HepG2 (cell line): ENCODE measurements around the gene CDH23. TPM values are rescaled to one million over a fixed set of nuclear protein-coding genes. Genes with fewer than 3 reads are reported as not detected.

Experiments used
- ATAC-seq: fragments of 200-7000 bp; cut with Tn5 transposase; 3 replicates; pipeline ENCODE4 v1.9.1; 2020; ENCODE audit warnings: mild to moderate bottlenecking, moderate library complexity
- BruUV-seq: library from RNA; stranded (reverse); fragments of 400-500 nt; replicated peaks from 2 replicates; lab custom pipeline; 2021; lab: Mats Ljungman, UMichigan
- CTCF ChIA-PET: fragments of 300-600 bp; formaldehyde crosslinking; extraction: SDS; loops from one replicate; lab custom pipeline; 2021; ENCODE audit warnings: low total read pairs, inconsistent platforms, low intra/inter-chr PET ratio; lab: Yijun Ruan, JAX
- POLR2A ChIA-PET: fragments of 350-600 bp; sonication (Branson Sonifier 250); formaldehyde crosslinking; loops from one replicate; lab custom pipeline; 2020; ENCODE audit warnings: antibody characterized with exemption, inconsistent platforms; lab: Yijun Ruan, JAX
- DNase-seq: peaks from one replicate; pipeline ENCODE4 v3.0.0-alpha.2; 2015; ENCODE audit warnings: low spot score
- FAIRE-seq: peaks from 3 replicates; lab custom pipeline; 2011; peaks lifted over from hg19 to GRCh38; lab: Jason Lieb, UNC
- H2AFZ ChIP-seq: one replicate; pipeline ENCODE4 v1.6.1; 2011; ENCODE audit warnings: low read length, inconsistent platforms
- H3K27ac ChIP-seq: fragments of 300-600 bp; 3 replicates; pipeline ENCODE4 v1.8.0; 2011; ENCODE audit warnings: mixed run types, mild to moderate bottlenecking, mixed read lengths, low read length, inconsistent platforms; ENCODE audit not compliant: insufficient read depth; ENCODE audit errors: extremely low read length
- H3K27me3 ChIP-seq, 2 experiments: fragments of 200-600 bp in 1 of 2; 2 replicates in 1 of 2; 3 replicates in 1 of 2; pipeline versions ENCODE4 v1.6.0 to v1.8.0; 2011; ENCODE audit warnings: low read length in 2 of 2, mild to moderate bottlenecking in 2 of 2, moderate library complexity in 2 of 2, inconsistent platforms in 1 of 2; ENCODE audit not compliant: insufficient read depth in 2 of 2, control insufficient read depth in 1 of 2
- H3K36me3 ChIP-seq, 2 experiments: fragments of 200-600 bp in 1 of 2; replicated peaks in 1 of 2; 2 replicates in 1 of 2; 3 replicates in 1 of 2; pipeline versions ENCODE4 v1.5.1 to v1.8.0; 2011; ENCODE audit warnings: low read length in 2 of 2, inconsistent platforms in 1 of 2; ENCODE audit not compliant: insufficient read depth in 2 of 2, control insufficient read depth in 1 of 2
- H3K4me1 ChIP-seq: 2 replicates; pipeline ENCODE4 v1.5.1; 2012; ENCODE audit warnings: low read length, inconsistent platforms; ENCODE audit not compliant: insufficient read depth
- H3K4me2 ChIP-seq: 2 replicates; pipeline ENCODE4 v1.6.0; 2011; ENCODE audit warnings: low read depth, low read length, inconsistent platforms
- H3K4me3 ChIP-seq, 3 experiments: fragments of 200-600 bp in 1 of 3; sonication (generic), shearing (Covaris generic) in 1 of 3; replicated peaks in 1 of 3; 2 replicates each; pipeline ENCODE4 v1.5.1; 2011 to 2016; ENCODE audit warnings: low read length in 3 of 3, inconsistent platforms in 2 of 3, low read depth in 2 of 3, mild to moderate bottlenecking in 2 of 3, control low read depth in 1 of 3, mixed read lengths in 1 of 3; ENCODE audit not compliant: insufficient read depth in 1 of 3
- H3K79me2 ChIP-seq: one replicate; pipeline ENCODE4 v1.6.1; 2011; ENCODE audit warnings: low read length, inconsistent platforms; ENCODE audit not compliant: insufficient read depth
- H3K9ac ChIP-seq: 2 replicates; pipeline ENCODE4 v1.6.0; 2011; ENCODE audit warnings: mild to moderate bottlenecking, low read depth, low read length, inconsistent platforms; ENCODE audit not compliant: insufficient read depth
- H3K9me3 ChIP-seq: 2 replicates; pipeline ENCODE4 v1.5.1; 2012; ENCODE audit warnings: mild to moderate bottlenecking, low read length
- H4K20me1 ChIP-seq: 2 replicates; pipeline ENCODE4 v1.6.0; 2011; ENCODE audit warnings: inconsistent platforms, mild to moderate bottlenecking, low read length, moderate library complexity; ENCODE audit not compliant: insufficient read depth
- ATF2 ChIP-seq: sonication (generic); formaldehyde crosslinking; IDR thresholded peaks from 2 replicates; pipeline ENCODE4 v1.4.0; 2020; ENCODE audit warnings: missing genetic modification reagents
- FOXJ3 ChIP-seq: sonication (generic); formaldehyde crosslinking; IDR thresholded peaks from 2 replicates; pipeline ENCODE4 v1.4.0; 2020; ENCODE audit warnings: missing genetic modification reagents, mild to moderate bottlenecking, borderline replicate concordance
- HCFC1 ChIP-seq: fragments of 150-350 bp; IDR thresholded peaks from 2 replicates; pipeline ENCODE4 v1.6.1; 2014; ENCODE audit warnings: low read depth, low read length
- KAT2B ChIP-seq: fragments of 150-350 bp; IDR thresholded peaks from 2 replicates; pipeline ENCODE4 v1.6.1; 2014; ENCODE audit warnings: low read depth, low read length, borderline replicate concordance
- MATR3 ChIP-seq: sonication (generic); formaldehyde crosslinking; IDR thresholded peaks from 2 replicates; pipeline ENCODE4 v1.4.0; 2020; ENCODE audit warnings: missing genetic modification reagents
- MAZ ChIP-seq, 2 experiments: sonication (generic) in 1 of 2; formaldehyde crosslinking in 1 of 2; IDR thresholded peaks; 2 replicates each; pipeline versions ENCODE4 v1.5.0 to v1.6.1; 2012 to 2020; ENCODE audit warnings: low read depth in 2 of 2, mild to moderate bottlenecking in 2 of 2, borderline replicate concordance in 1 of 2, improper control_type of control experiment in 1 of 2, low read length in 1 of 2, missing genetic modification reagents in 1 of 2, moderate library complexity in 1 of 2
- PRDM15 ChIP-seq: sonication (generic); formaldehyde crosslinking; IDR thresholded peaks from 2 replicates; pipeline ENCODE4 v1.4.0; 2020; ENCODE audit warnings: missing genetic modification reagents
- SNAPC5 ChIP-seq: sonication (generic); formaldehyde crosslinking; IDR thresholded peaks from 2 replicates; pipeline ENCODE4 v1.8.1; 2023; ENCODE audit warnings: mild to moderate bottlenecking, missing genetic modification reagents, borderline replicate concordance
- TBX3 ChIP-seq: fragments of 450-650 bp; IDR thresholded peaks from 2 replicates; pipeline ENCODE4 v1.6.1; 2017; ENCODE audit warnings: antibody characterized with exemption, mild to moderate bottlenecking, inconsistent platforms, borderline replicate concordance
- ZKSCAN5 ChIP-seq: sonication (generic); formaldehyde crosslinking; IDR thresholded peaks from 2 replicates; pipeline ENCODE4 v1.5.1; 2020; ENCODE audit warnings: mild to moderate bottlenecking, missing genetic modification reagents
- ZNF232 ChIP-seq: sonication (generic); formaldehyde crosslinking; IDR thresholded peaks from 2 replicates; pipeline ENCODE4 v1.4.0; 2020; ENCODE audit warnings: missing genetic modification reagents, borderline replicate concordance
- ZNF317 ChIP-seq: sonication (generic); formaldehyde crosslinking; IDR thresholded peaks from 2 replicates; pipeline ENCODE4 v1.5.0; 2020; ENCODE audit warnings: mild to moderate bottlenecking, missing genetic modification reagents
- ZNF343 ChIP-seq: sonication (generic); formaldehyde crosslinking; IDR thresholded peaks from 2 replicates; pipeline ENCODE4 v1.4.0; 2020; ENCODE audit warnings: mild to moderate bottlenecking, missing genetic modification reagents
- ZNF513 ChIP-seq: sonication (generic); formaldehyde crosslinking; conservative IDR thresholded peaks from 2 replicates; pipeline ENCODE4 v1.5.0; 2020; ENCODE audit warnings: missing genetic modification reagents
- ZNF670 ChIP-seq: sonication (generic); formaldehyde crosslinking; IDR thresholded peaks from 2 replicates; pipeline ENCODE4 v1.8.0; 2022; ENCODE audit warnings: mild to moderate bottlenecking, missing genetic modification reagents, borderline replicate concordance
- WGBS: methylation state at CpG from one replicate; pipeline ENCODE4 v1.1.6; 2017; ENCODE audit warnings: low lambda C conversion rate; 5-methylcytosine and 5-hydroxymethylcytosine counted together
- in situ Hi-C: cut with HindIII; loops from 2 replicates; pipeline ENCODE4 v1.10.0; 2017; ENCODE audit warnings: low pct_unique_long_range_greater_than_20kb; ENCODE audit not compliant: extremely low pct_ligation_motif_present
- intact Hi-C: fragments of 100-400 bp; cut with micrococcal nuclease; formaldehyde crosslinking; loops from one replicate; pipeline ENCODE4 v1.10.0; 2022; ENCODE audit not compliant: unreplicated experiment
- polyA plus RNA-seq, 8 experiments: library from polyadenylated mRNA; depleted of rRNA in 3 of 8; stranded (reverse) in 7 of 8; unstranded in 1 of 8; fragments of >200 nt; fragmentation: Illumina TruSeq in 4 of 8; extraction: Trizol in 4 of 8; gene quantifications; 2 replicates each; pipeline versions ENCODE4 v1.2.1 to v1.2.3, GENCODE V29; 2011 to 2016; ENCODE audit warnings: low read depth in 4 of 8, missing spikeins in 1 of 8, mixed read lengths in 1 of 8; ENCODE audit not compliant: insufficient read depth in 1 of 8
- total RNA-seq, 5 experiments: library from RNA; depleted of rRNA; stranded (reverse); fragments of >200 nt; fragmentation: Illumina TruSeq; extraction: Trizol; gene quantifications; 2 replicates each; pipeline ENCODE4 v1.2.3, GENCODE V29; 2016; ENCODE audit warnings: low read depth in 1 of 5

CDH23 gene
- total and polyA plus RNA-seq, 2 of the 13 experiments (the other 11 are each of a cell fraction or from before 2014, with no cell fraction given), result 0.13 TPM; not detected in 1

GRCh38 chr10:71383972-71384687 is 12.6 kb upstream of the CDH23 start:
- peaks cover 16% of the 10 kb centered on the region for H3K4me1 ChIP-seq
- H3K27ac ChIP-seq, result no peak overlapping the region
- H3K9me3 ChIP-seq, result no peaks in the 10 kb centered on the region
- H3K4me3 ChIP-seq, result no peak overlapping the region
- POLR2A ChIA-PET, result interaction anchor here (0.8 kb wide), 1 partner anchor 64 kb away, joined by 3 read pairs; no protein-coding TSS in a partner anchor
- ATAC-seq, result peak; percentile 98
- H4K20me1 ChIP-seq, result no peaks in the 10 kb centered on the region
- FAIRE-seq, result peak; percentile 86
- H2AFZ ChIP-seq, result no peak overlapping the region
- no TSS peak for BruUV-seq
- peaks cover 0 to 3% of the 10 kb centered on the region in 2 experiments; a peak in 3 of 5 replicates for H3K27me3 ChIP-seq
- in situ Hi-C loops, result loop anchor here (10.0 kb wide), 1 partner anchor 181 kb away; no protein-coding TSS in a partner anchor
- H3K9ac ChIP-seq, result no peak overlapping the region
- intact Hi-C loops, result loop anchor here (1.0 to 5.0 kb wide), 3 partner anchors 67 to 323 kb away; no protein-coding TSS in a partner anchor
- H3K36me3 ChIP-seq, result no peaks in the 10 kb centered on the region
- peak; percentile 44 for DNase-seq
- H3K79me2 ChIP-seq, result no peaks in the 10 kb centered on the region
- WGBS, result 22% methylated on average over 4 of the region's 10 CpGs
- CTCF ChIA-PET, result interaction anchor here (0.8 to 1.6 kb wide), 4 partner anchors 65 to 225 kb away, joined by 3 to 18 read pairs (median 6); partner anchors contain the start of gene SLC29A3
- H3K4me2 ChIP-seq, result no peak overlapping the region
- TF ChIP-seq PRDM15 (CRISPR knock-in tag) (no peak), ZNF670 (no peak), MATR3 (CRISPR knock-in tag) (no peak), ZNF343 (no peak), ZNF317 (no peak), TBX3 (no peak), ZNF513 (no peak), ATF2 (CRISPR knock-in tag) (no peak), KAT2B (no peak), ZKSCAN5 (CRISPR knock-in tag) (no peak), HCFC1 (no peak), SNAPC5 (CRISPR knock-in tag) (no peak), ZNF232 (CRISPR knock-in tag) (no peak), MAZ (IDR thresholded peaks at IDR 0.05; ENCODE audit: borderline replicate concordance, low read depth, low read length) (no peak), MAZ (CRISPR knock-in tag; IDR thresholded peaks at IDR 0.05; ENCODE audit: low read depth) (peak; percentile 52; the same call in 1 of the 2 replicates), FOXJ3 (no peak)
